Measurements from ENCODE around the gene SPOCK2.

SPOCK2 gene

DNA sequence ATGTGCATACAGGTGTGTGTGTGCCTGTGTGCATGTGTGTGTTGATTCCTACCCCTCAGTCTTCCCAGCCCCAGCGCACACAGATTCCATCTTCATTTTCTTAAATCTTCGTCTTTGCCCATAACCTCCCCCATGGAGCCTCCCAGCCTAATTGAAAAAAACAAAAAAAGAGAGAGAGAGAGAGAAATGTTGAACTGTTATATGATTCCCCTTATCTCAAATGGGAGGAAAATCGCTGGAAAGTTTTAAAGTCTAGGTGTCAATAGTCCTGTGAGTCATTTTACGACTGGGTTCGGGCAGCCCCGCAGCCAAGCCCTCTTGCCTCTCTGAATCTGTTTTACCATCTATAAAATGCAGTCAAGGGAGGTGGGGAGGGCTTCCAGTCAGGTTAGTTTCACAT lies 60.9 kb downstream of the SPOCK2 start (continued):
- TF ChIP-seq, protein P1, sequence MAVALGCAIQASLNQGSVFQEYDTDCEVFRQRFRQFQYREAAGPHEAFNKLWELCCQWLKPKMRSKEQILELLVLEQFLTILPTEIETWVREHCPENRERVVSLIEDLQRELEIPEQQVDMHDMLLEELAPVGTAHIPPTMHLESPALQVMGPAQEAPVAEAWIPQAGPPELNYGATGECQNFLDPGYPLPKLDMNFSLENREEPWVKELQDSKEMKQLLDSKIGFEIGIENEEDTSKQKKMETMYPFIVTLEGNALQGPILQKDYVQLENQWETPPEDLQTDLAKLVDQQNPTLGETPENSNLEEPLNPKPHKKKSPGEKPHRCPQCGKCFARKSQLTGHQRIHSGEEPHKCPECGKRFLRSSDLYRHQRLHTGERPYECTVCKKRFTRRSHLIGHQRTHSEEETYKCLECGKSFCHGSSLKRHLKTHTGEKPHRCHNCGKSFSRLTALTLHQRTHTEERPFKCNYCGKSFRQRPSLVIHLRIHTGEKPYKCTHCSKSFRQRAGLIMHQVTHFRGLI (tag by site-specific recombination; IDR thresholded peaks at IDR 0.05) = peak; percentile 54; the same call in 1 of the 2 replicates
- no peak for TF ChIP-seq ZFP3 (tag by site-specific recombination; IDR thresholded peaks at IDR 0.05; ENCODE audit: low read depth)
- TF ChIP-seq ZBTB48 (tag by site-specific recombination; IDR thresholded peaks at IDR 0.05) = no peak
- TF ChIP-seq, protein P2, sequence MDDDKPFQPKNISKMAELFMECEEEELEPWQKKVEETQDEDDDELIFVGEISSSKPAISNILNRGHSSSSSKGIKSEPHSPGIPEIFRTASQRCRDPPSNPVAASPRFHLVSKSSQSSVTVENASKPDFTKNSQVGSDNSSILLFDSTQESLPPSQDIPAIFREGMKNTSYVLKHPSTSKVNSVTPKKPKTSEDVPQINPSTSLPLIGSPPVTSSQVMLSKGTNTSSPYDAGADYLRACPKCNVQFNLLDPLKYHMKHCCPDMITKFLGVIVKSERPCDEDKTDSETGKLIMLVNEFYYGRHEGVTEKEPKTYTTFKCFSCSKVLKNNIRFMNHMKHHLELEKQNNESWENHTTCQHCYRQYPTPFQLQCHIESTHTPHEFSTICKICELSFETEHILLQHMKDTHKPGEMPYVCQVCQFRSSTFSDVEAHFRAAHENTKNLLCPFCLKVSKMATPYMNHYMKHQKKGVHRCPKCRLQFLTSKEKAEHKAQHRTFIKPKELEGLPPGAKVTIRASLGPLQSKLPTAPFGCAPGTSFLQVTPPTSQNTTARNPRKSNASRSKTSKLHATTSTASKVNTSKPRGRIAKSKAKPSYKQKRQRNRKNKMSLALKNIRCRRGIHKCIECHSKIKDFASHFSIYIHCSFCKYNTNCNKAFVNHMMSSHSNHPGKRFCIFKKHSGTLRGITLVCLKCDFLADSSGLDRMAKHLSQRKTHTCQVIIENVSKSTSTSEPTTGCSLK (tag by site-specific recombination; IDR thresholded peaks at IDR 0.05) = no peak
- TF ChIP-seq ZNF140 (tag by site-specific recombination; IDR thresholded peaks at IDR 0.05) = no peak
- peak; percentile 86 for TF ChIP-seq FEZF1 (tag by site-specific recombination; IDR thresholded peaks at IDR 0.05)
- no peak for TF ChIP-seq BCL11B (tag by site-specific recombination; IDR thresholded peaks at IDR 0.05; ENCODE audit: low read depth)
- no peak; the same call in 1 of the 2 replicates for TF ChIP-seq ZNF660 (tag by site-specific recombination; IDR thresholded peaks at IDR 0.05)
- TF ChIP-seq ZNF571 (tag by site-specific recombination; IDR thresholded peaks at IDR 0.05) = no peak
- TF ChIP-seq KLF1 (tag by site-specific recombination; IDR thresholded peaks at IDR 0.05) = peak; percentile 80
- TF ChIP-seq ZBTB21 (tag by site-specific recombination; IDR thresholded peaks at IDR 0.05) = peak; percentile 39; the same call in 1 of the 2 replicates
- TF ChIP-seq MZF1 (tag by site-specific recombination; IDR thresholded peaks at IDR 0.05; ENCODE audit: borderline replicate concordance) = peak; percentile 66; the same call in 1 of the 2 replicates
- TF ChIP-seq ZNF121 (tag by site-specific recombination; IDR thresholded peaks at IDR 0.05) = 0 out of 2 replicates have a peak, but pooled peaks have one; percentile 5
- TF ChIP-seq ZNF184 (tag by site-specific recombination; IDR thresholded peaks at IDR 0.05) = peak; percentile 33; the same call in 1 of the 2 replicates
- TF ChIP-seq KLF10 (tag by site-specific recombination; IDR thresholded peaks at IDR 0.05) = peak; percentile 76; the same call in 1 of the 2 replicates
- TF ChIP-seq, protein P3, sequence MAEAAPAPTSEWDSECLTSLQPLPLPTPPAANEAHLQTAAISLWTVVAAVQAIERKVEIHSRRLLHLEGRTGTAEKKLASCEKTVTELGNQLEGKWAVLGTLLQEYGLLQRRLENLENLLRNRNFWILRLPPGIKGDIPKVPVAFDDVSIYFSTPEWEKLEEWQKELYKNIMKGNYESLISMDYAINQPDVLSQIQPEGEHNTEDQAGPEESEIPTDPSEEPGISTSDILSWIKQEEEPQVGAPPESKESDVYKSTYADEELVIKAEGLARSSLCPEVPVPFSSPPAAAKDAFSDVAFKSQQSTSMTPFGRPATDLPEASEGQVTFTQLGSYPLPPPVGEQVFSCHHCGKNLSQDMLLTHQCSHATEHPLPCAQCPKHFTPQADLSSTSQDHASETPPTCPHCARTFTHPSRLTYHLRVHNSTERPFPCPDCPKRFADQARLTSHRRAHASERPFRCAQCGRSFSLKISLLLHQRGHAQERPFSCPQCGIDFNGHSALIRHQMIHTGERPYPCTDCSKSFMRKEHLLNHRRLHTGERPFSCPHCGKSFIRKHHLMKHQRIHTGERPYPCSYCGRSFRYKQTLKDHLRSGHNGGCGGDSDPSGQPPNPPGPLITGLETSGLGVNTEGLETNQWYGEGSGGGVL (tag by site-specific recombination; IDR thresholded peaks at IDR 0.05) = peak; percentile 79
- no peak for TF ChIP-seq ZNF585B (tag by site-specific recombination; IDR thresholded peaks at IDR 0.05)
- no peak for TF ChIP-seq ZNF48 (tag by site-specific recombination; IDR thresholded peaks at IDR 0.05)
- peak; percentile 36; the same call in 1 of the 2 replicates for TF ChIP-seq ZNF324 (tag by site-specific recombination; IDR thresholded peaks at IDR 0.05)
- TF ChIP-seq ZEB2 (tag by site-specific recombination; IDR thresholded peaks at IDR 0.05) = peak; percentile 79
- TF ChIP-seq SETDB1 (IDR thresholded peaks at IDR 0.05; ENCODE audit: insufficient read length, low read length) = no peak
- TF ChIP-seq ZNF610 (tag by site-specific recombination; IDR thresholded peaks at IDR 0.05; ENCODE audit: borderline replicate concordance) = no peak
- peak; percentile 68 for TF ChIP-seq PRDM1 (tag by site-specific recombination; IDR thresholded peaks at IDR 0.05)
- peak; percentile 74 for TF ChIP-seq IKZF3 (tag by site-specific recombination; IDR thresholded peaks at IDR 0.05)
- TF ChIP-seq, protein P4, sequence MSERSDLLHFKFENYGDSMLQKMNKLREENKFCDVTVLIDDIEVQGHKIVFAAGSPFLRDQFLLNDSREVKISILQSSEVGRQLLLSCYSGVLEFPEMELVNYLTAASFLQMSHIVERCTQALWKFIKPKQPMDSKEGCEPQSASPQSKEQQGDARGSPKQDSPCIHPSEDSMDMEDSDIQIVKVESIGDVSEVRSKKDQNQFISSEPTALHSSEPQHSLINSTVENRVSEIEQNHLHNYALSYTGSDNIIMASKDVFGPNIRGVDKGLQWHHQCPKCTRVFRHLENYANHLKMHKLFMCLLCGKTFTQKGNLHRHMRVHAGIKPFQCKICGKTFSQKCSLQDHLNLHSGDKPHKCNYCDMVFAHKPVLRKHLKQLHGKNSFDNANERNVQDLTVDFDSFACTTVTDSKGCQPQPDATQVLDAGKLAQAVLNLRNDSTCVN (tag by site-specific recombination; optimal IDR thresholded peaks at IDR 0.05) = no peak
- TF ChIP-seq, protein P5, sequence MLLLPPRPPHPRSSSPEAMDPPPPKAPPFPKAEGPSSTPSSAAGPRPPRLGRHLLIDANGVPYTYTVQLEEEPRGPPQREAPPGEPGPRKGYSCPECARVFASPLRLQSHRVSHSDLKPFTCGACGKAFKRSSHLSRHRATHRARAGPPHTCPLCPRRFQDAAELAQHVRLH (tag by site-specific recombination; IDR thresholded peaks at IDR 0.05) = 0 out of 2 replicates have a peak, but pooled peaks have one; percentile 4
- TF ChIP-seq ZNF335 (tag by site-specific recombination; conservative IDR thresholded peaks at IDR 0.05) = peak; percentile 60; the same call in 1 of the 2 replicates
- peak; percentile 7; the same call in 1 of the 2 replicates for TF ChIP-seq SCRT1 (tag by site-specific recombination; IDR thresholded peaks at IDR 0.05; ENCODE audit: borderline replicate concordance)
- peak; percentile 96 for TF ChIP-seq SP7 (tag by site-specific recombination; IDR thresholded peaks at IDR 0.05)
- TF ChIP-seq, protein P6, sequence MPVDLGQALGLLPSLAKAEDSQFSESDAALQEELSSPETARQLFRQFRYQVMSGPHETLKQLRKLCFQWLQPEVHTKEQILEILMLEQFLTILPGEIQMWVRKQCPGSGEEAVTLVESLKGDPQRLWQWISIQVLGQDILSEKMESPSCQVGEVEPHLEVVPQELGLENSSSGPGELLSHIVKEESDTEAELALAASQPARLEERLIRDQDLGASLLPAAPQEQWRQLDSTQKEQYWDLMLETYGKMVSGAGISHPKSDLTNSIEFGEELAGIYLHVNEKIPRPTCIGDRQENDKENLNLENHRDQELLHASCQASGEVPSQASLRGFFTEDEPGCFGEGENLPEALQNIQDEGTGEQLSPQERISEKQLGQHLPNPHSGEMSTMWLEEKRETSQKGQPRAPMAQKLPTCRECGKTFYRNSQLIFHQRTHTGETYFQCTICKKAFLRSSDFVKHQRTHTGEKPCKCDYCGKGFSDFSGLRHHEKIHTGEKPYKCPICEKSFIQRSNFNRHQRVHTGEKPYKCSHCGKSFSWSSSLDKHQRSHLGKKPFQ (tag by site-specific recombination; IDR thresholded peaks at IDR 0.05) = peak; percentile 90
- TF ChIP-seq, protein P7, sequence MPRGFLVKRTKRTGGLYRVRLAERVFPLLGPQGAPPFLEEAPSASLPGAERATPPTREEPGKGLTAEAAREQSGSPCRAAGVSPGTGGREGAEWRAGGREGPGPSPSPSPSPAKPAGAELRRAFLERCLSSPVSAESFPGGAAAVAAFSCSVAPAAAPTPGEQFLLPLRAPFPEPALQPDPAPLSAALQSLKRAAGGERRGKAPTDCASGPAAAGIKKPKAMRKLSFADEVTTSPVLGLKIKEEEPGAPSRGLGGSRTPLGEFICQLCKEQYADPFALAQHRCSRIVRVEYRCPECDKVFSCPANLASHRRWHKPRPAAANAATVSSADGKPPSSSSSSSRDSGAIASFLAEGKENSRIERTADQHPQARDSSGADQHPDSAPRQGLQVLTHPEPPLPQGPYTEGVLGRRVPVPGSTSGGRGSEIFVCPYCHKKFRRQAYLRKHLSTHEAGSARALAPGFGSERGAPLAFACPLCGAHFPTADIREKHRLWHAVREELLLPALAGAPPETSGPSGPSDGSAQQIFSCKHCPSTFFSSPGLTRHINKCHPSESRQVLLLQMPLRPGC (tag by site-specific recombination; IDR thresholded peaks at IDR 0.05) = peak; percentile 85; the same call in 1 of the 2 replicates
